B cell (primary cell): Measurements from ENCODE around the gene LIMK1.

Experiments
- EZH2 ChIP-seq: IDR thresholded peaks from 2 replicates; pipeline ENCODE4 v1.6.1; 2012; ENCODE audit warnings: borderline replicate concordance, low read depth, mild to moderate bottlenecking, moderate library complexity, low read length; ENCODE audit not compliant: insufficient read depth, poor library complexity, severe bottlenecking
- TF ChIP-seq, protein P1 (sequence below): fragments of 200-600 bp; IDR thresholded peaks from one replicate; pipeline ENCODE4 v1.8.0; 2022; ENCODE audit warnings: antibody characterized with exemption, mild to moderate bottlenecking

DNA sequence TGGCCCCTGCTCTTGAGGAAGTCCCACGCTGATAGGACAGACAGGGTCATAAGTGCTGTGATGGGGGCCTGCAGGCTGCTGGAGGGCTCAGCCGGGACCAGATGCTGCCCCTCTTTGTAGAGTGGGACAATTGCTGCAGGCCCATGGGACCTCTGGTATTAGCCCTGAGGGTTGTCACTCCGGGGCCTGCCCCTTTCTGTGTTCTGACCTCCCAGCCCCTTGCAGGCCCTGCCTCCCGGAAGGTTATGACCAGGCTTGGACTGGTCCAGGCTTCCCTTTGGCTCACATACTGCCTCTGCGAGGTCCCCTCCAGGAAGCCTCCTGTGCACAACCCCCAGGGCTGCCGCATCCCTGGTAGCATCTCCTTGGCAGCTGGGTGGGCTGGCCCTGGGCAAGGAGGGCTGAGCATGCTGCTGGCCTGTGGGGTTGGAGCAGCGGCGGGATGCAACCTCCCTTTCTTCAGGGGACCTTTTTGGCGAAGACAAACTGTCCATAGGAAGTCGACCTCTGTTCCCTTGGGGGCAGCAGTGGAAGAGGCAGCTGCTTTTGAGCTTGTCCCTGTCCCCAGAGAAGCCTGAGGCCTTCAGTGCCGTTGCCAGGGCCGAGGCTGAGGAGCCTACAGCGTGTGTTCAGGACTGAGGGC is 8.8 kb downstream of the LIMK1 start:
- no peak for TF ChIP-seq EZH2
- TF ChIP-seq, protein P1, sequence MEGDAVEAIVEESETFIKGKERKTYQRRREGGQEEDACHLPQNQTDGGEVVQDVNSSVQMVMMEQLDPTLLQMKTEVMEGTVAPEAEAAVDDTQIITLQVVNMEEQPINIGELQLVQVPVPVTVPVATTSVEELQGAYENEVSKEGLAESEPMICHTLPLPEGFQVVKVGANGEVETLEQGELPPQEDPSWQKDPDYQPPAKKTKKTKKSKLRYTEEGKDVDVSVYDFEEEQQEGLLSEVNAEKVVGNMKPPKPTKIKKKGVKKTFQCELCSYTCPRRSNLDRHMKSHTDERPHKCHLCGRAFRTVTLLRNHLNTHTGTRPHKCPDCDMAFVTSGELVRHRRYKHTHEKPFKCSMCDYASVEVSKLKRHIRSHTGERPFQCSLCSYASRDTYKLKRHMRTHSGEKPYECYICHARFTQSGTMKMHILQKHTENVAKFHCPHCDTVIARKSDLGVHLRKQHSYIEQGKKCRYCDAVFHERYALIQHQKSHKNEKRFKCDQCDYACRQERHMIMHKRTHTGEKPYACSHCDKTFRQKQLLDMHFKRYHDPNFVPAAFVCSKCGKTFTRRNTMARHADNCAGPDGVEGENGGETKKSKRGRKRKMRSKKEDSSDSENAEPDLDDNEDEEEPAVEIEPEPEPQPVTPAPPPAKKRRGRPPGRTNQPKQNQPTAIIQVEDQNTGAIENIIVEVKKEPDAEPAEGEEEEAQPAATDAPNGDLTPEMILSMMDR = no peak
